Measurements from ENCODE around the gene NSG1.
"Not testable (repeated sequence)": the region's sequence is repeated elsewhere in the genome, so short reads cannot be mapped to it uniquely, and the experiment has no call there.

The NSG1 gene, protein sequence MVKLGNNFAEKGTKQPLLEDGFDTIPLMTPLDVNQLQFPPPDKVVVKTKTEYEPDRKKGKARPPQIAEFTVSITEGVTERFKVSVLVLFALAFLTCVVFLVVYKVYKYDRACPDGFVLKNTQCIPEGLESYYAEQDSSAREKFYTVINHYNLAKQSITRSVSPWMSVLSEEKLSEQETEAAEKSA

DNA sequence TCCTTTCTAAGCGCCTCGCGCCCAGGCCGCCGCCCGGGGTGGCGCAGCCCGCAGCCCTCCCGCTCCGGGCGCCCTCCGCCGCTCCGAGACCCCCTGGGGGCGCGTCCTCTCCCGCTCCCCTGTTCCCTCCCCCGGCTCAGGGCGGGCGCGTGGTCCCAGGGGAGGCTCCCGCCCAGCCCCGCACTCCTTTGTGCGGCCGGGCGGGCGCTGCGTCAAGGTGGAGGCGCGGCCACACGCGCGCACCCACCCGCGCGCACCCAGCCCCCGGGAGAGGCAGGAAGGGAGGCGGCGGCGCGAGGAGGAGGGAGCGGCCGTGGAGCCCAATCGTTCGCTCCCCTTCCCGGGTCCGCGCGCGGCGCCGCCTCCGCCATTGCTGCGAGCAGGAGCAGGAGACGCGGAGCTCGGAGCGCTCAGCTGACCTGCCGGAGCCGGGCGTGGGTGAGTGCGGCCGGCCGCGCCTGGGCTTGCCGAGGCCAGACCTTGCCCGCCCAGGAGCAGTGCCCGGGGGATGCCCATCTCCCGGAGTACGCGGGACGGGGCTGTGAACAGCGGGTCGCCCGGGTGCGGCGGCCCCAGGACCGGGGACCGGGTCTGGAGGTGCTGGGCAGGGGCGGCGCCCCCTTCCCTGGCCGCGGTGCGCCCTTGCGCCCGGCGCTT is at the start of gene NSG1:
Gene NSG1 (plus strand): TSS at position 367 of the 657 bp plus-strand sequence. CDS start 528 bp downstream, outside the sequence.
- DNase-seq (ENCODE audit: low read depth in 2 of 2, low spot score in 1 of 2) = no peak

DNA sequence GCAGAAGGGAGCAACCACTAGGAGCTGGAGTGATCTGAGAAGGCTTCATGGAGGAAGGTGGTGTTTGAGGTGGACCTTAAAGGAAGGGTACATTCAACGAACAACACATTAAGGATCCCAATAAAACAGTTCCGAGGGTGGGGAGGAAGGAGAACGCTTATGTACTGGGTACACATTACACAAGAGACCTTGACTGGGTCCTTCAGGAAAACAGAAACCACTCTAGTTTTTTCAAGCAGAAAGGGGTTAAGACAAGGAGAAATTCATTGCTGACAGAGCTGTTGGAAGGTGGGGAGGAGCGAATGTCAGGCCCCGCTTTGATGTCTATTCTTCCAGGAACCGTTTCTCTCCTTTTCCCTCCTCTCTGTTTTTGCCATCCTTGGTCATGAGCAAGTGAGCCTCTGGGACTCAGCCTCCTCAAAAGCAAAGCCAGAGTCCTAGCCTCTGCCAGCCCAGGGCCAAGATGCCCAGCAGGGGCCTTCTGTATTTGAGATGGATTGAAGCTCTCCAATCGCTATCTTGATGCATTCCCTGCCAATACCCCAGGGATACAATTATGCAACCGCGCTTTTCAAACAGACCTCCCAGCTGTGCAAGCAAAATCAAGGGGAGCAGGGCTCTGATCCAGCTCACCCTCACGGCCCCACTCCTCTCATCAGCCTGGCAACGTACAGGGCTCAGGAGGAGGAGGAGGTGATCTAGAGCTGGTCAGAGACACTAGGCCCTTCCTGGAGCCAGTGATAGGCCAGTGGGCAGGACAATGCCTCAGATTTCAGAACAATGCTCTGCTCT is 48.5 kb upstream of the NSG1 start:
- no peak for DNase-seq (ENCODE audit: low read depth in 2 of 2, low spot score in 1 of 2)

DNA sequence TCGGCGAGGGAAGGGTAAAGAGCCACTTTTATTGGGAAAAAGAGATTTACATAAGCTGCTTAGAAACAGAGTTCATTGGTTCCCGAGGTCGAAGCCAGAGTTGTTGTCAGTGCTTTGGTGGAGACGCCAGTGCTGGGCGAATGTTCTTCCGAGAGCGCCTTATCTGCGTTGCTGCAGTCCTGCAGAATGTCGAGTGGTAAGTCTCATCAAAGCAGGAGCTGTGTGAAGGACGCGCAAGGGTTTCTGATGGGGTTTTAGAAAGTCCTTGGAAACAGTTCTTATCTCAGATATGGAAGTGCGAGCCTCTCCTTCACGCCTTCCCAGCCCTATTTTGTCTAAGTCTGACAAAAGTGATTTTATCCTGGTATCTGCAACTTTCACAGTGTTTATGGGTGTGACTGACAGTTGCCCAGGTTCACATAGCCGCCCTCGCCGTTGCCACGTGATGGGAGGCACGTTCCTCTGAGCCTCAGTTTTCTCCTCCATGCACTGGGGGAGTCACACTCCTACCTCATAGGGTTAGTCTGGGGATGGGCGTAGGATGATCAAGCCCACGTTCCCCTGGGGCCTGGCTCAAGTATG is 47.3 kb upstream of the NSG1 start:
- no peak for DNase-seq (ENCODE audit: low read depth in 2 of 2, low spot score in 1 of 2)

DNA sequence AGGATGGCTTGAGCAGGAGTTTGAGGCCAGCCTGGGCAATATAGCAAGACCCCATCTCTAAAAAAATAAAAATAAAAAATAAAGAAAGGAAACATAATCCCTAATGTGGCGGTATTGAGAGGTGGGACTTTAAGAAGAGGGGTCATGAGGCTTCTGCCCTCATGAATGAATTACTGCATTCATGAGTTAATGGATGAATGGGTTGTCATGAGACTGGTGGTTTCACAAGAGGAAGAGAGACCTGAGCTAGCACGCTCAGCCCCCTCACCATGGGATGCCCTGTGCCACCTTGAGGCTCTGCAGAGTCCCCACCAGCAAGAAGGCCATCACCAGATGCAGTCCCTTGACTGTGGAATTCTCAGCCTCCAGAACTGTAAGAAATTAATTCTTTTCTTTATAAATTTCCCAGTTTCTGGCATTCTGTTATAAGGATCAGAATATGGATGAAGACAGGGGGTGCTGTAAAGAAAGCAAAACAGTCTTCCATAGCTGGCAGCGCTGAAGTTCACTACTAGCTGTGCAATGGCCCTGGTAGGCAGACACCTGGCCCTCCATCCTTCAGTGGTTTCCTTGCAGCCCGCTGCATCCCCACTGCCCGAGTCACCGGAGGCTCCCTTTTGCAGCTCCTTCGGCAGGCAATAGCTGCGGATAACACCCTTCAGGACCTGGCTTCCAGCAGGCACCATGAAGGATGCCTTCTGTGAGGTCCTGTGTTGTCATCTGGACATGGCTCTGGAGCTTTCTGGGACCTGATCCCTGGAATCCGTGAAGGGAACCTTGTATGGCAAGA is 44.8 kb upstream of the NSG1 start:
- no peak for DNase-seq (ENCODE audit: low read depth in 2 of 2, low spot score in 1 of 2)

DNA sequence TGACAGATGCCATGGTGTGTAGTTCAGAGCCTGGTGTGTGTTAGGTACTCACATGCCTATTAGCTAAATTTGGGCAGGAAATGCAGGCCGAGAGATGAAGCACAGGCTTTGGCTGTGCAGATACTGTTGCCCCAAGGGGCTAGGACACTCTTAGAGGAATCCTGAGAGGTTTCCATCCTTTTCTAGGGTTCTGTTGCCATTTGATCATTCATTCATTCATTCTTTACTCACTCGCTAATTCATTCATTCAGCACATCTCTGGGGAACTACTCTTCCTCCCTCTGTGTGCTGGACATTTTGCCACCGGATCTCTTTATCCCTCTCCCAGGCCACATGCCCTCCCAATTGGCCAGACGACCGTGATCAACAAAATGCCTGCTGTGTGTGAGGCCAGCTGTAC is 43.9 kb upstream of the NSG1 start:
- DNase-seq (ENCODE audit: low read depth in 2 of 2, low spot score in 1 of 2) = no peak

DNA sequence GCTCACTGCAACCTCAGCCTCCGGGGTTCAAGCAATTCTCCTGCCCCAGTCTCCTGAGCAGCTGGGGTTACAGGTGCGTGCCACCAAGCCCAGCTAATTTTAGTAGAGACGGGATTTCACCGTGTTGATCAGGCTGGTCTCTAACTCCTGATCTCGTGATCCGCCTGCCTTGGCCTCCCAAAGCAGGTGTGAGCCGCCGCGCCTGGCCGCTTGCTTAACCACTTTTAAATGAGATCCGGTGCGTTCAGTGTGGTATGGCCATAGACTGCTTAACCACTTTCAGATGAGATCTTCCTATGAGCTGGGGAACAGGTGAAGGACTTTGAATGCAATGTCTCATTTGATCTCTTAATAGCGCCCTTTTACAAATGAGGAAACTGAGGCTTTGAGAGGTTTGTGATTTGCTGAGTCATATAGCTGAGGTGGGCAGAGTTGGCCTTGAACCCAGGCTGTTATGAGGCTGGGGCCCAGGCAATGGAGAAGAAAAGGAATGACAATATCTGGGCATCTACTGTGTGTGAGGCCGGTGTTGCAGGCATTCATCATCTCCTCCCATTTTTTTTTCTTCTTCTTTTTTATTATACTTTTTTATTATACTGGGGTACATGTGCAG is 41.9 kb upstream of the NSG1 start:
- DNase-seq (ENCODE audit: low read depth in 2 of 2, low spot score in 1 of 2) = no peak

DNA sequence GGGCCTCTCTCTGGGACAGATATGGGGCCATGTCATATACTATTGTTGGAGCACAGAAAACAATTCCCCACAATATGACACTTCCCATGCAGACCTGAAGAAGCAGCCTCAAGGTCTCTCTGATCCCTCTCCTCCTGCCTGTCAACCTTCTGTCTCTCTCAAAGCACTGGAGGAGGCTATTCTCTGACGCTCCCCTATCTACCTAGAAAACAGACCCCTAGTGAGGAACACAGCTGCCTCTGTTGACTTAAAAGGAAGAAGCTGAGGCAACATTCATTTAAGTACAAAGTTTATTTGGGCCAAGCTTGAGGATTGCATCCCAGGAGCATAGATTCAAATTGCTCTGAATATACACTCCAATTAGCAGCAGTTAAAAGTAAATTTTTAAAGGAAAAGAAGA is 39.3 kb upstream of the NSG1 start:
- no peak for DNase-seq (ENCODE audit: low read depth in 2 of 2, low spot score in 1 of 2)

DNA sequence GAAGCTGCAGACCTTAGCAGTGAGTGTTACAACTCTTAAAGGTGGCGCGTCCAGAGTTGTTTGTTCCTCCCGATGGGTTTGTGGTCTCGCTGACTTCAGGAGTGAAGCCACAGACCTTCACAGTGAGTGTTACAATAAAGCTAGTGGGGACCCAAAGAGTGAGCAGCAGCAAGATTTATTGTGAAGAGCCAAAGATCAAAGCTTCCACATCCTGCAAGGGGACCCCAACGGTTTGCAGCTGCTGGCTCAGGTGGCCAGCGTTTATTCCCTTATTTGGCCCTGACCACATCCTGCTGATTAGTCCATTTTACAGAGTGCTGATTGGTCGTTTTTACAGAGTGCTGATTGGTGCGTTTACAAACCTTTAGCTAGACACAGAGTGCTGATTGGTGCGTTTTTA is 38.3 kb upstream of the NSG1 start:
- DNase-seq (ENCODE audit: low read depth in 2 of 2, low spot score in 1 of 2) = not testable (repeated sequence)

DNA sequence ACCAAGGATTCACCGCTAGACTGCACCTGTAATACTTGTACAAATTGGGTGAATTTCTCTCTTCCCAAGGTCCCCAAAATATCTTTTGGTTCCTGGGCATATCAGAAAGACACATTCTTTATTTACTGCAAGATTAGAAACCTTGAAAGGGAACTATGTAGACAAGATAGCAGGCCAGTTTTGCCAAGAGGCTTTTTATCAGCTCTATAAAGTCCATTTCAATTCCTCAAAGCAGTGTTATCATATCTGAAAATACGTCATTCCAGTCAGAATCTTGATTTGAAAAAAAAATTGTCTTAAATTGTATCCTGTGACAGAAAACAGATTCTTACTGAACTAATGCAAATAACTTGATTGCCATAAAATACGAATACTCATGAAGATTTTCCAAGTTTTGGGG is 37.0 kb upstream of the NSG1 start:
- no peak for DNase-seq (ENCODE audit: low read depth in 2 of 2, low spot score in 1 of 2)

DNA sequence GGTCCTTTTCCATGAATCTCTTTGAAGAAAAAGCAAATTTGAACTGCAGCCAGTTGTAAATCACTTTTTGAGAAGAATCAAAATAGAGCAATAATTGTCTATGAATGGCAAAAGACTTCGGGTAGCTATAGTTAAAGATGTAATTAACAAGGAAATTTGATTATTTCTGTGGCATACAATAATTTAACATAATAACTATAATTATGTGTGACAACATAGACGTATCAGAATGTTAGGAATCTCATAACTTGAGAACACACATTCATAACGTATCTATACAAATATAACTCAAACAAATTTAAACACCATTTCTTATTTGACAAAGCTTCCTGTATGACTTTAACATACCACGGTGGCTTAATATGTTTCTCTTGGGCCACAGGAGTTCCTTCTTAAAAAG is 36.0 kb upstream of the NSG1 start:
- DNase-seq (ENCODE audit: low read depth in 2 of 2, low spot score in 1 of 2) = no peak

DNA sequence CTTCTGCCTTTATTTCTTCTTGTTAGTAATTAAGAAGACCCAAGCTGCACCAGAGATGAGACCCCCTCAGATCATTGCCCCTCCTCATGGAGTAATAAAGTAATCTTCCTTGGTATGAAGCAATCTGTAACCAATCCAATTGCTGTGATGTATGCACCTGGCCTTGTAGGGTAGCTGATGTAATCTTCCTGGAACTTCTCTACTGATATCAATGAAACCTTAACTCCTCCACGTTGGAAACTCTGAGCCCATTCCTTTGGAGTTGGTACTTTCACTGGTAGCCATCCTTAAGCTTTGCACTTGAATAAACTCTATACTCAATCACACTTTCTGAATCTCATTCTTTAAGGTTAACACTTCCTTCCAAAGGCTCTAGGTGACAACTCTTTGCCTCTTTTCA is 31.6 kb upstream of the NSG1 start:
- no peak for DNase-seq (ENCODE audit: low read depth in 2 of 2, low spot score in 1 of 2)

DNA sequence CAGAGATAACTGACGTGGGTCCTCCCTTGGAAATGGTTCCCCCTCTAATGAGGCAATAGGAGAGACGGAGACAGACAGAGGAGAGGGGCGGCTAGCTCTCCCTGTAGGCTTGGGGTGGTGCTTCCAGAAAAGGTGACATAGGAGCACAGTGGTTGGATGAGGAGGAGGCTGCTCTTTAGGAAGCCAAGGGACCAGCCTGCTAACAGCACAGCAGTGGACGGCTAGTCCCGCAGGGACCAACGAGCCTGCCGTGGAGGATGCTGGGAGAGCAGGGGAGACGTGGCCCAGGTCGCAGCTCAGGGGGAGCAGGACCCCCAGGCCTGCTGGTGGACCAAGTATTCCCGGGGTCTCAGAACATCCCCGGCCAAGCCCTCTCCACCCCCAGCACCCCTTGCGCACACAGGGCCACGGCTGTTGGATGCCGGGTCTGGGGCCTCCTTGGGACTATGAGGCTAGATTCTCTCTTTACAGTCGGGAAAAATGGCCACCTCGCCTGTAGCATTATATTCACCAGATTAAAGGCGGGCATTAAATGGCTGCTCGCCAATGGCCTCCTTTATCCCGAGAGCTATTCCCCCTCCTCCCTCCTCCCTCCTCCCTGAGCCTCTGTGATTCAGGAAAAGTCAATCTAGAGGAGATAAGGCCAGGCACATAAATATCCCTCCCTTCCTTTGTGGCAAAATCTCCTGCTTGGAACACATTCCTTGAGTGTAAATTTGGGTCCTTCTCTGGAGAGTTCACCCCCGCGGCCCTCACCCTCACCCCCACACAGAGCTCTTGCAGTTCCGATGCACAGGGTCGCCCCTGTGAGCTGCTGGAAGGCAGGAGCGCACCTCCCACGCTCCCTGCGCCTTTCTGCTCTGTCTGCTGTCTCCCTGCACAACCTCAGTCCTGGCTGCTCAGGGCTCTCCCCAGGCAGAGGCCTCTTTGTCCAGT is 30.5 kb upstream of the NSG1 start:
- no peak for DNase-seq (ENCODE audit: low read depth in 2 of 2, low spot score in 1 of 2)

DNA sequence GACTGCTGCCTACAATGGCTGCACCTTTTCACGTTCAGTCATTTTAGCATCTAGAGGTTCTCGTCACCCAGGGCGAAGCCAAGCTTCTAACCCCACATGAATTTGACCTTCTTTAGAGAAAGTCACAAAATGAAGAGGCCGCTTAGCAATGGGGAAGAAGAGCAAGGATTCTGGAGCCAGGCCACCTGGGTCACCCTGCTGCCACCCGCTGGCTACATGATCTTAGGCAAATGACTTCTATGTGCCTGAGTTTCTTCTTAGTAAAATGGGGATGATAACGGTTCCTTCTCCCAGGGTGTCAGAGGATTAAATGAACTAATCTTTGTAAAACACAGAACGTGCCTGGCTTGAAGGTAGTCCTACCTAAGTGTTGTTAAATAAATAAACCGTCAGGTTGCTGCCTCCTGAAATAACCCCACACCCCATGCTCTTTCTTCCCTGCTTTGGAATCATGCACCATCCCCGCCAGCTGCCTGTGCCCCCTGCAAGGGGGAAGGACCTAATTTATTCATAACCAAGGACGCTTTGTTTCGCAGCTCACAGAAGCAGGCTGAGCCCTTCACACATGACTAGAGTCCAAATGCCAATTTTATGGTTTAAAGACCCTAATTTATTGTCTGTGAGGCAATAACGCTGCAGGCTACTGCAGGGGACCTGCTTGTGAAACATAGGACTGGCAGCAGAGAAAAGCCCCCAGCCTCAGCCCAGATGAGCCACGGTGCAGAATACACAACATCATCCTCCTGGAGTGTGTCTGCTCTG is 28.6 kb upstream of the NSG1 start:
- DNase-seq (ENCODE audit: low read depth in 2 of 2, low spot score in 1 of 2) = no peak

DNA sequence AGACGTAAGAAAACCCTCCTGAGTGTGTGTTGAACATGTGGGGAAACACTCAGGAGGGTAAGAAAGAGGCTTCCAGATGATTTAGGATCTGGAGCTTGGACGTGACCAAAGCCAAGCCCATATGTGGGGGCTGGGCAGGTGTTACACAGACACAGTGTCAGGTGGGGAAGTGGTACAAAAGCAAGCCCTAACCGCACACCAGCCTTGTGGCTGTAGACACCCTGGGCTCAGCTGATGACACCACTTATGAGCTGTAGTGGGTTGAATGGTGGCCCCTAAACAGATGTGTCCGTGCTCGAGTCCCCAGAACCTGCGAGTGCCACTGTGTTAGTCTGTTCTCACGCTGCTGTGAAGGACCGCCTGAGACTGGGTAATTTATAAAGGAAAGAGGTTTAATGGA is 25.0 kb upstream of the NSG1 start:
- DNase-seq (ENCODE audit: low read depth in 2 of 2, low spot score in 1 of 2) = no peak

DNA sequence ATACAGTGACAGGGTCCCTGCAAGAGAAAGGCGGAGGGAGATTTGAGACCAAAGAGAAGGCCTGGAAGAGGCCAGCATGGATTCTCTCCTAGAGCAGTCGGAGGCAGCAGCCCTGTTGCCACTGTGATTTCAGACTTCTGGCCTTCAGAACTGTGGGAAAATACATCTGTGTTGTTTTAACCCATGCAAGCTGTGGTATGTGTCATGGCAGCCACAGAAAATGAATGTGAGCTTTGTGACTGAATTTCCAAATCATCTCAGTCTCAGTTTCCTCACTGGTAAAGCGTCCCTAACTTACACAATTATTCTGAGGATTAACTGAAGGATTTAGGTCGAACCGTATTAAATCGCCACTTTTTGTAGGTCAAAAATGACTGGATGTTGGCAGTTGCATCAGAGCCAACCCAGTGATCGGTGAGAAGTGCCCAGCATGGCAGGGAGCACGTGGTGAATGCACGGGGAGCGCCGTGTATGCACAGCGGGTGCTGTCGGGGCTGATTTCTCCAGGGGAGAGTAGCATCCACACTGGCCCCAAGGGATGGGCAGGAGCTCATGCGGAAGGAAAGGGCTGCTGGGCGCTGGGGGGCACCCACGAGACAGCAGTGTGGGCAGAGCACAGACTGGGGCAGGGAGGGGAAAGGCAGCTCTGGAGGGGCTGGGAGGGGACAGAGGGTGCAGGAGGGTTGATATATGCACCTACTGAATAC is 23.8 kb upstream of the NSG1 start:
- DNase-seq (ENCODE audit: low read depth in 2 of 2, low spot score in 1 of 2) = no peak

DNA sequence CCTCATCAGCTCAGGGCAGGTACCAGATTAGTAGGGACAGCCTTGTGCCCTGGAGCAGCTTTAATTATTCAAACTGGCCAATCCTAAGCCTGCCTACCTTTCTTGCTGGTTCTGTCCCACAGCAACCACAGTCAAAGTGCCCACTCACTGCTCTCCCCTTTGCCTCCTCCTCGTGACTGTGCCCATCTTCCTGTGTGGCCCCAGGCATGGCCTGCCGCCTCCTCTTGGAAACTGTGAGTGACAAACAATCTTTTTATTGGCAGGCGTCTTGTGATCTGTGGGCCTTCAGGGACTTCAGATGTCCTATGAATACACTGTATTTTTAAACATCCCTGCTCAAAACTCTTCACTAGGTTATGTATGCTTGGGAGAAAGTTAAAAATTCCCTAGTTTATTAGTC is 22.8 kb upstream of the NSG1 start:
- no peak for DNase-seq (ENCODE audit: low read depth in 2 of 2, low spot score in 1 of 2)

DNA sequence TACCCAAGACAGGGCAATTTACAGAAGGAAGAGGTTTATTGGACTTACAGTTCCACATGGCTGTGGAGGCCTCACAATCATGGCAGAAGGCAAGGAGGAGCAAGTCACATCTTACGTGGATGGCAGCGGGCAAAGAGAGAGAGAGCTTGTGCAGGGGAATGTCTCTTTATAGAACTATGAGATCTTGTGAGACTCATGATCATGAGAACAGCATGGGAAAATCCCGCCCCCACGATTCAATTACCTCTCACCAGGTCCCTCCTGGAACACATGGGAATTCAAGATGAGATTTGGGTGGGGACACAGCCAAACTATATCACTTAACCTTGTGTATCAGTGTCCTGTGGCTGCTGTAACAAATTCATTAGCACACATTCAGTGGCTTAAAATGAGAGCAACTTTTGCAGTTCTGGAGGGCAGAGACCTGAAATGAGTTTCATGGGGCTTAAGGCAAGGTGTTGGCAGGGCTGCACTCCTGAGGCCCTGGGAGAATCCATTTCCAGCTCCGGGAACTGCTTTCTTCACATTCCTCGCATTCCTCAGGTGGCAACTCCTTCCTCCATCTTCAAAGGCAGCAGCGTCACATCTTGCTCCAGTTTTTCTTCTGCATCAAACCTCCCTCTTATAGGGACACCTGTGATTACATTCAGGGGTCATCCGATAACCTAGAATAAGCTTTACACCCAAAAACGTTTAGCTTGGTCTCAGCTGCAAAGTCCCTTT is 22.3 kb upstream of the NSG1 start:
- no peak for DNase-seq (ENCODE audit: low read depth in 2 of 2, low spot score in 1 of 2)
